Transverse colon (tissue), 4 donors: ENCODE measurements around the gene PKIG.

Source experiments
- EP300 ChIP-seq: sonication (generic); formaldehyde crosslinking; IDR thresholded peaks from one replicate; pipeline ENCODE4 v1.6.1; 2017; ENCODE audit warnings: antibody characterized with exemption, low read depth
- POLR2A ChIP-seq: fragments of 450-650 bp; IDR thresholded peaks from one replicate; pipeline ENCODE4 v1.6.1; 2016; ENCODE audit warnings: antibody characterized with exemption, mild to moderate bottlenecking, moderate library complexity
- POLR2AphosphoS5 ChIP-seq, 3 donors: sonication (generic); formaldehyde crosslinking; IDR thresholded peaks; one replicate each; pipeline ENCODE4 v1.6.1; 2016; ENCODE audit warnings: antibody characterized with exemption in 3 of 3
- TF ChIP-seq, protein P1 (sequence below), 5 experiments: fragments of 200-600 bp in 3 of 5; fragments of 450-650 bp in 2 of 5; sonication (generic) in 3 of 5; IDR thresholded peaks; 1 replicate in 2 of 5; 2 replicates in 3 of 5; pipeline ENCODE4 v1.5.1; 2016 to 2017; ENCODE audit warnings: antibody characterized with exemption in 5 of 5, inconsistent platforms in 3 of 5, mild to moderate bottlenecking in 2 of 5, moderate library complexity in 1 of 5

GRCh38 chr20:44532981-44533331 lies 49.4 kb upstream of the PKIG start:
- TF ChIP-seq, protein P1, sequence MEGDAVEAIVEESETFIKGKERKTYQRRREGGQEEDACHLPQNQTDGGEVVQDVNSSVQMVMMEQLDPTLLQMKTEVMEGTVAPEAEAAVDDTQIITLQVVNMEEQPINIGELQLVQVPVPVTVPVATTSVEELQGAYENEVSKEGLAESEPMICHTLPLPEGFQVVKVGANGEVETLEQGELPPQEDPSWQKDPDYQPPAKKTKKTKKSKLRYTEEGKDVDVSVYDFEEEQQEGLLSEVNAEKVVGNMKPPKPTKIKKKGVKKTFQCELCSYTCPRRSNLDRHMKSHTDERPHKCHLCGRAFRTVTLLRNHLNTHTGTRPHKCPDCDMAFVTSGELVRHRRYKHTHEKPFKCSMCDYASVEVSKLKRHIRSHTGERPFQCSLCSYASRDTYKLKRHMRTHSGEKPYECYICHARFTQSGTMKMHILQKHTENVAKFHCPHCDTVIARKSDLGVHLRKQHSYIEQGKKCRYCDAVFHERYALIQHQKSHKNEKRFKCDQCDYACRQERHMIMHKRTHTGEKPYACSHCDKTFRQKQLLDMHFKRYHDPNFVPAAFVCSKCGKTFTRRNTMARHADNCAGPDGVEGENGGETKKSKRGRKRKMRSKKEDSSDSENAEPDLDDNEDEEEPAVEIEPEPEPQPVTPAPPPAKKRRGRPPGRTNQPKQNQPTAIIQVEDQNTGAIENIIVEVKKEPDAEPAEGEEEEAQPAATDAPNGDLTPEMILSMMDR (IDR thresholded peaks at IDR 0.05), result no peak
- TF ChIP-seq POLR2AphosphoS5 (IDR thresholded peaks at IDR 0.05) (no peak), POLR2A (no peak), EP300 (no peak)
